ENCODE measurements around the gene COBL.

Gene COBL

GRCh38 chr7:51243631-51244030, 73.0 kb downstream of the COBL start:
- TF ChIP-seq REST (IDR thresholded peaks at IDR 0.05; ENCODE audit: low read depth): no peak
- no peak for TF ChIP-seq CREB1 (IDR thresholded peaks at IDR 0.05; ENCODE audit: low read depth)
- no peak for TF ChIP-seq YY1 (IDR thresholded peaks at IDR 0.05; ENCODE audit: low read depth)
- TF ChIP-seq FOXM1 (IDR thresholded peaks at IDR 0.05; ENCODE audit: borderline replicate concordance, low read depth): no peak
- TF ChIP-seq TEAD4 (IDR thresholded peaks at IDR 0.05): no peak
- no peak for TF ChIP-seq EGR1 (IDR thresholded peaks at IDR 0.05)
- TF ChIP-seq USF1 (IDR thresholded peaks at IDR 0.05): no peak
- TF ChIP-seq EP300 (IDR thresholded peaks at IDR 0.05; ENCODE audit: borderline replicate concordance): no peak
- no peak for TF ChIP-seq TAF1 (IDR thresholded peaks at IDR 0.05; ENCODE audit: low read depth)
- TF ChIP-seq TCF12 (IDR thresholded peaks at IDR 0.05; ENCODE audit: low read depth): no peak
- no peak for TF ChIP-seq MAX (IDR thresholded peaks at IDR 0.05)
- no peak for TF ChIP-seq ZBTB7A (IDR thresholded peaks at IDR 0.05; ENCODE audit: low read depth)
- TF ChIP-seq NFIC (IDR thresholded peaks at IDR 0.05): no peak
- no peak for TF ChIP-seq CEBPB (IDR thresholded peaks at IDR 0.05)

- TF ChIP-seq REST (IDR thresholded peaks at IDR 0.05; ENCODE audit: low read depth) (no peak), EP300 (IDR thresholded peaks at IDR 0.05; ENCODE audit: borderline replicate concordance) (no peak), EGR1 (IDR thresholded peaks at IDR 0.05) (no peak), MAX (IDR thresholded peaks at IDR 0.05) (no peak), NFIC (IDR thresholded peaks at IDR 0.05) (no peak), ZBTB7A (IDR thresholded peaks at IDR 0.05; ENCODE audit: low read depth) (no peak), TEAD4 (IDR thresholded peaks at IDR 0.05) (no peak), USF1 (IDR thresholded peaks at IDR 0.05) (no peak), YY1 (IDR thresholded peaks at IDR 0.05; ENCODE audit: low read depth) (no peak), TAF1 (IDR thresholded peaks at IDR 0.05; ENCODE audit: low read depth) (no peak), RAD21 (IDR thresholded peaks at IDR 0.05; ENCODE audit: low read depth) (no peak), CEBPB (IDR thresholded peaks at IDR 0.05) (no peak), CREB1 (IDR thresholded peaks at IDR 0.05; ENCODE audit: low read depth) (no peak), TCF12 (IDR thresholded peaks at IDR 0.05; ENCODE audit: low read depth) (no peak), FOXM1 (IDR thresholded peaks at IDR 0.05; ENCODE audit: borderline replicate concordance, low read depth) (no peak)
These were observed 73.6 kb downstream of the COBL start for GRCh38 chr7:51242881-51243518.

GRCh38 chr7:51242007-51242691, 74.5 kb downstream of the COBL start:
- peak; percentile 60 for TF ChIP-seq CEBPB (IDR thresholded peaks at IDR 0.05)
- no peak for TF ChIP-seq TCF12 (IDR thresholded peaks at IDR 0.05; ENCODE audit: low read depth)

- no peak for TF ChIP-seq YY1 (IDR thresholded peaks at IDR 0.05; ENCODE audit: low read depth)
- no peak for TF ChIP-seq MAX (IDR thresholded peaks at IDR 0.05)
- TF ChIP-seq CEBPB (IDR thresholded peaks at IDR 0.05): no peak
- no peak for TF ChIP-seq USF1 (IDR thresholded peaks at IDR 0.05)
- TF ChIP-seq CREB1 (IDR thresholded peaks at IDR 0.05; ENCODE audit: low read depth): no peak
- TF ChIP-seq TAF1 (IDR thresholded peaks at IDR 0.05; ENCODE audit: low read depth): no peak
- TF ChIP-seq REST (IDR thresholded peaks at IDR 0.05; ENCODE audit: low read depth): no peak
- no peak for TF ChIP-seq ZBTB7A (IDR thresholded peaks at IDR 0.05; ENCODE audit: low read depth)
- TF ChIP-seq TEAD4 (IDR thresholded peaks at IDR 0.05): no peak
- TF ChIP-seq EGR1 (IDR thresholded peaks at IDR 0.05): no peak
- TF ChIP-seq EP300 (IDR thresholded peaks at IDR 0.05; ENCODE audit: borderline replicate concordance): no peak
- TF ChIP-seq FOXM1 (IDR thresholded peaks at IDR 0.05; ENCODE audit: borderline replicate concordance, low read depth): no peak
- no peak for TF ChIP-seq RAD21 (IDR thresholded peaks at IDR 0.05; ENCODE audit: low read depth)
- no peak for TF ChIP-seq TCF12 (IDR thresholded peaks at IDR 0.05; ENCODE audit: low read depth)
These were observed 75.7 kb downstream of the COBL start for GRCh38 chr7:51240868-51241267.
